CD4-positive, alpha-beta T cell (primary cell): Measurements from ENCODE around the gene MMP28. TPM values are rescaled to one million over a fixed set of nuclear protein-coding genes. Genes with fewer than 3 reads are reported as not detected.
A peak's percentile ranks its signal among the peaks of the same experiment; 100 is the strongest.

Source experiments
- ATAC-seq: fragments of 200-7000 bp; cut with Tn5 transposase; one replicate; pipeline ENCODE4 v1.10.0; 2022; ENCODE audit warnings: mild to moderate bottlenecking; ENCODE audit not compliant: poor library complexity
- CTCF ChIA-PET: fragments of 350-600 bp; sonication (Branson Sonifier 250); formaldehyde crosslinking; loops from one replicate; lab custom pipeline; 2021; ENCODE audit warnings: antibody characterized with exemption, inconsistent platforms; lab: Charles Lee
- POLR2A ChIA-PET: fragments of 350-600 bp; sonication (Branson Sonifier 250); formaldehyde crosslinking; loops from one replicate; lab custom pipeline; 2021; ENCODE audit warnings: antibody characterized with exemption, inconsistent platforms; lab: Charles Lee
- DNase-seq, 14 experiments: peaks; one replicate each; pipeline ENCODE4 v3.0.0-alpha.2; 2013 to 2020; ENCODE audit warnings: mixed read lengths in 2 of 14
- H3K27ac ChIP-seq, 2 donors: one replicate each; pipeline versions ENCODE4 v1.5.1 to v1.7.0; 2013; ENCODE audit warnings: low read length in 2 of 2, low read depth in 1 of 2, mild to moderate bottlenecking in 1 of 2
- H3K27me3 ChIP-seq, 2 experiments: 1 replicate in 1 of 2; 2 replicates in 1 of 2; pipeline versions ENCODE4 v1.6.1 to v1.7.0; 2013; ENCODE audit warnings: low read length in 2 of 2, control low read depth in 1 of 2, mild to moderate bottlenecking in 1 of 2, moderate library complexity in 1 of 2; ENCODE audit not compliant: insufficient read depth in 2 of 2, control insufficient read depth in 1 of 2
- H3K36me3 ChIP-seq: one replicate; pipeline ENCODE4 v1.6.1; 2013; ENCODE audit warnings: low read length, control low read depth; ENCODE audit not compliant: insufficient read depth
- H3K4me1 ChIP-seq: one replicate; pipeline ENCODE4 v1.6.1; 2013; ENCODE audit warnings: low read length, control low read depth; ENCODE audit not compliant: insufficient read depth
- H3K4me3 ChIP-seq: one replicate; pipeline ENCODE4 v1.5.1; 2013; ENCODE audit warnings: mild to moderate bottlenecking, low read length, moderate library complexity
- H3K9me3 ChIP-seq, 2 experiments: 1 replicate in 1 of 2; 2 replicates in 1 of 2; pipeline versions ENCODE4 v1.6.1 to v1.7.0; 2013; ENCODE audit warnings: low read length in 2 of 2, mild to moderate bottlenecking in 2 of 2, control low read depth in 1 of 2, moderate library complexity in 1 of 2; ENCODE audit not compliant: control insufficient read depth in 1 of 2, insufficient read depth in 1 of 2
- H3K27ac Mint-ChIP-seq: one replicate; pipeline ENCODE4 v1.8.0; 2020; ENCODE audit warnings: mixed read lengths
- H3K27me3 Mint-ChIP-seq: one replicate; pipeline ENCODE4 v1.8.0; 2021; ENCODE audit warnings: mixed read lengths
- H3K36me3 Mint-ChIP-seq: one replicate; pipeline ENCODE4 v1.8.0; 2021; ENCODE audit warnings: low read depth, mixed read lengths
- H3K4me1 Mint-ChIP-seq: one replicate; pipeline ENCODE4 v1.8.0; 2021; ENCODE audit warnings: low read depth, mixed read lengths
- H3K4me3 Mint-ChIP-seq: one replicate; pipeline ENCODE4 v1.8.0; 2020; ENCODE audit warnings: mild to moderate bottlenecking, mixed read lengths
- H3K9me3 Mint-ChIP-seq: one replicate; pipeline ENCODE4 v1.8.0; 2020; ENCODE audit warnings: mixed read lengths
- intact Hi-C, 2 experiments: fragments of 100-400 bp; cut with DNase I in 1 of 2; cut with micrococcal nuclease in 1 of 2; formaldehyde crosslinking; loops; one replicate each; pipeline versions ENCODE4 v1.15.1 to v1.9.0; 2023 to 2025; cut with DNase I, micrococcal nuclease
- total RNA-seq, 174 experiments: library from RNA in 2 of 174; stranded (reverse) in 2 of 174; gene quantifications; one replicate each; pipeline ENCODE4 v1.2.3 and lab custom pipeline; 2021 to 2026
- TF ChIP-seq, protein P1 (sequence below): fragments of 200-600 bp; IDR thresholded peaks from one replicate; pipeline ENCODE4 v1.8.0; 2022; ENCODE audit warnings: antibody characterized with exemption, mild to moderate bottlenecking

The MMP28 gene
- total RNA-seq, 2 experiments from 2014 or later, result 6.7 to 9.9 TPM

DNA sequence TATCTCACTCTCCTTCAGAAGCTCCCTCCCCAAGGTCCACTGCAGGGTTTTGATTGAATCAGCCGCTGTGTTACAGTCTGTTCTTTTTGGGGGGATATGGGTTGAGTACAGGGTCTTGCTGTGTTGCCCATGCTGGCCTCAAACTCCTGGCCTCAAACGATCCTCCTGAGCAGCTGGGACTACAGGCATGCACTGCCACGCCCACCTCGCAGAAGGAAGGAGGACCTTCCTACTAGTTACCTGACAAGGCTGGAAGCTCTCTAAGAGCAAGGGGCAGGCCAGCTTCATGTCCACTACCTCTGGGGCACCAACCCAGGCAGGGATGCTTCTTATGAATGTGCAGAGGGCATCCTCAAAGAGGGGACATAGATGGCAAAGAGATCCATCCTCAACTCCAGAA, 1.9 kb upstream of the MMP28 start:
- no peak for DNase-seq
- TF ChIP-seq, protein P1, sequence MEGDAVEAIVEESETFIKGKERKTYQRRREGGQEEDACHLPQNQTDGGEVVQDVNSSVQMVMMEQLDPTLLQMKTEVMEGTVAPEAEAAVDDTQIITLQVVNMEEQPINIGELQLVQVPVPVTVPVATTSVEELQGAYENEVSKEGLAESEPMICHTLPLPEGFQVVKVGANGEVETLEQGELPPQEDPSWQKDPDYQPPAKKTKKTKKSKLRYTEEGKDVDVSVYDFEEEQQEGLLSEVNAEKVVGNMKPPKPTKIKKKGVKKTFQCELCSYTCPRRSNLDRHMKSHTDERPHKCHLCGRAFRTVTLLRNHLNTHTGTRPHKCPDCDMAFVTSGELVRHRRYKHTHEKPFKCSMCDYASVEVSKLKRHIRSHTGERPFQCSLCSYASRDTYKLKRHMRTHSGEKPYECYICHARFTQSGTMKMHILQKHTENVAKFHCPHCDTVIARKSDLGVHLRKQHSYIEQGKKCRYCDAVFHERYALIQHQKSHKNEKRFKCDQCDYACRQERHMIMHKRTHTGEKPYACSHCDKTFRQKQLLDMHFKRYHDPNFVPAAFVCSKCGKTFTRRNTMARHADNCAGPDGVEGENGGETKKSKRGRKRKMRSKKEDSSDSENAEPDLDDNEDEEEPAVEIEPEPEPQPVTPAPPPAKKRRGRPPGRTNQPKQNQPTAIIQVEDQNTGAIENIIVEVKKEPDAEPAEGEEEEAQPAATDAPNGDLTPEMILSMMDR, result no peak
- Mint-ChIP-seq H3K27ac (no peak overlapping the region), H3K4me3 (peak overlapping the region; percentile 48), H3K9me3 (no peaks in the 10 kb centered on the region), H3K27me3 (peaks cover 25% of the 10 kb centered on the region), H3K4me1 (peaks cover 48% of the 10 kb centered on the region), H3K36me3 (no peaks in the 10 kb centered on the region)
- H3K4me1 ChIP-seq, result peaks cover 35% of the 10 kb centered on the region
- ChIA-PET CTCF (interaction anchor here (0.8 to 3.6 kb wide), 3 partner anchors 12 to 50 kb away, joined by 3 to 16 read pairs (median 15); partner anchors contain the start of gene TAF15), POLR2A (interaction anchor here (1.3 to 7.9 kb wide), 3 partner anchors 12 to 227 kb away, joined by 4 to 49 read pairs (median 13); partner anchors contain the start of gene TAF15)
- H3K27ac ChIP-seq, result no peak overlapping the region
- H3K4me3 ChIP-seq, result no peak overlapping the region
- H3K36me3 ChIP-seq, result no peaks in the 10 kb centered on the region
- peaks cover 15 to 22% of the 10 kb centered on the region in 2 experiments for H3K27me3 ChIP-seq
- no peaks in the 10 kb centered on the region for H3K9me3 ChIP-seq
- no peak for ATAC-seq
- intact Hi-C loops, result no loop called here

DNA sequence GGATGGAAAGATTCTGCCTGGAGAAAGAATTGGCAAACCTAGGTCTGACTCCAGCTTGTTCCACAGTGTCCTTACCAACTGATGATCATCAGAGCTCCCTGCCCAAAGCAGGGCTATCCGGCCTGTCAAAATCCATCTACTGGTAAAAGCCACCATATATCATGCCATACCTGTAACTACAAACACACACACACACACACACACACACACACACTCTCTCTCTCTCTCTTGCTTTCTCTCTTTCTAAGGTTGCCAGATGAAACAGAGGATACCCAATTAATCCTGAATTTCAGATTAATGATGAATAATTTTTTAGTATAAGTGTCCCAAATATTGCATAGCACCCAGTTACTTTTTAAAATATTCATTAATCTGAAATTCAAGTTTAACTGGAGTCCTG, 1.5 kb upstream of the MMP28 start:
- ChIA-PET POLR2A (interaction anchor here (1.0 to 7.9 kb wide), 4 partner anchors 8 to 226 kb away, joined by 3 to 49 read pairs (median 8); partner anchors contain the start of gene TAF15), CTCF (interaction anchor here (3.3 to 3.6 kb wide), 2 partner anchors 12 to 33 kb away, joined by 15 to 16 read pairs; partner anchors contain the start of gene TAF15)
- no peak overlapping the region for H3K27ac ChIP-seq
- TF ChIP-seq, protein P1, result no peak
- H3K9me3 ChIP-seq, result no peaks in the 10 kb centered on the region
- Mint-ChIP-seq H3K36me3 (no peaks in the 10 kb centered on the region), H3K9me3 (no peaks in the 10 kb centered on the region), H3K27me3 (peaks cover 30% of the 10 kb centered on the region), H3K27ac (no peak overlapping the region), H3K4me1 (peaks cover 49% of the 10 kb centered on the region), H3K4me3 (peak overlapping the region; percentile 48)
- H3K27me3 ChIP-seq, result peaks cover 15 to 22% of the 10 kb centered on the region in 2 experiments
- no peak overlapping the region for H3K4me3 ChIP-seq
- H3K4me1 ChIP-seq, result peaks cover 34% of the 10 kb centered on the region
- no peak for DNase-seq
- no peak for ATAC-seq
- H3K36me3 ChIP-seq, result no peaks in the 10 kb centered on the region
- intact Hi-C loops, result no loop called here

DNA sequence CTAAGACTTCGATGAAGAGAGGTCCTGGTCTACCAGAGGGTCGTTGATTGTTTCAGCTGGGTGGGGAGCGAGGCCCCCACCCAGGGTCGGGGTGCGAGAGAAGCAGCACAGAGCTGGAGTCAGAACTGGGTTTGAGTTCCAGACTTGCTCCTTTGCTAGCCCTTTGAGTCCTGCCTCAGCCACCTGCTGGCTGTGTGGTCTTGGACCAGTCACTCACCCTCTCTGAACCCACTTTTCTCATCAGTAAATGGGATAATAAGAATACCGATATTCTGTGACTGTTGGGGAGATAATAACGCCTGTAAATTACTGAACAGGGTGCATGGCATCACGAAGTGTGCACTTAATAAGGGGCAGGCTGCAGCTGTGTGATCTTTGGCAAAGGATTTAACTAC, 427 bp upstream of the MMP28 start:
- Mint-ChIP-seq H3K27me3 (peaks cover 30% of the 10 kb centered on the region), H3K36me3 (no peaks in the 10 kb centered on the region), H3K4me1 (peaks cover 43% of the 10 kb centered on the region), H3K4me3 (peak overlapping the region; percentile 83), H3K27ac (no peak overlapping the region), H3K9me3 (no peaks in the 10 kb centered on the region)
- ChIA-PET CTCF (interaction anchor here (1.4 to 3.6 kb wide), 3 partner anchors 8 to 32 kb away, joined by 6 to 16 read pairs (median 15); partner anchors contain the start of gene TAF15), POLR2A (interaction anchor here (0.6 to 7.9 kb wide), 4 partner anchors 13 to 38 kb away, joined by 3 to 49 read pairs (median 8); partner anchors contain the start of gene TAF15)
- H3K27ac ChIP-seq, result no peak overlapping the region
- DNase-seq (no peak), ATAC-seq (no peak)
- H3K4me1 ChIP-seq, result peaks cover 24% of the 10 kb centered on the region
- H3K4me3 ChIP-seq, result peak overlapping the region; percentile 38
- TF ChIP-seq, protein P1, result no peak
- H3K27me3 ChIP-seq, result peaks cover 15 to 22% of the 10 kb centered on the region in 2 experiments
- no peaks in the 10 kb centered on the region for H3K9me3 ChIP-seq
- no peaks in the 10 kb centered on the region for H3K36me3 ChIP-seq
- intact Hi-C loops, result no loop called here
